ENCODE results near the gene SCIMP.
A peak's percentile ranks its signal among the peaks of the same experiment; 100 is the strongest.
"Not testable (repeated sequence)": the region's sequence is repeated elsewhere in the genome, so short reads cannot be mapped to it uniquely, and the experiment has no call there.

SCIMP gene

GRCh38 chr17:5237541-5238016 is 2.9 kb upstream of the SCIMP start:
- peak; percentile 94 for DNase-seq

DNA sequence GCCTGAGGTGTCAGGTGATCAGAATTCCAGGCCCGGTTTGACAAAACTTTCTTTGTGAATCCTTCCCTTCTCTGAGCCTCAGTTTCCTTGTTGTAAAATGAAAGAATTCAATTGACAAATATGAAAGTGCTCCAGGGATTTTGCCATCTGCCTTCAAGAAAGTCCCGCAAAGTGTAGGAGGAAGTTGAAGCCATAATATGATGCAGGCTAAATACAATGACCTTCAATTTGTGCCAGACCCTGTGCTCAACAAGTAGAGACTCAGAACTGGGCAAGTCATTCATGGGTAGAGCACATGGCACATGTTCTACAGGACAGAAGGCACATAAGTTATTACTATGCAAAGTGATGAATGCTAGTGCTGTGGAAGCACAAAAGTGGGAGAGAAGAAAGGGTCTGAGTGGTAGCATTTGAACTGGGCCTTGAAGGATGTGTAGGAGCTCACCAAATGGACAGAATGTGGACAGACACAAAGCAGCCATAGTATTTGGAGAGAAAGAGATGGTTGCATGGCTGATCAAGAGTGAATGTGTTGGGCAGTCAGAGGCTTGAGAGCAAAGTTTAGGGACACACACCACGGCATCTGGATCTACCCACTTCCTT is 2.4 kb upstream of the SCIMP start:
- no peak for DNase-seq

DNA sequence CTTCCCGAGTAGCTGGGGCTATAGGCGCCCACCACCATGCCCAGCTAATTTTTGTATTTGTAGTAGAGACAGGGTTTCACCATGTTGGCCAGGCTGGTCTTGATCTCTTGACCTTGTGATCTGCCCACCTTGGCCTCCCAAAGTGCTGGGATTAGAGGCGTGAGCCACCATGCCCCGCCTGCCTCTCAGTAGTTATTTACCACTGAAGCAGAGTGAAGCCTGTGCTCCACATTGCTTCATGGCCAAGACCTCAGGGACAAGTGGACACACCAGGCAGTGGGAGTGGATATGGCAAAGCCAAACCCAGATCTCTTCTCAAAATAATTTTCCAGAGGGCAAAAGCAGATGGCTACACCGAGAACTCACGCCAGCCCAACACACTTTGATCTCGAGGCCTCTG is 1.2 kb downstream of the SCIMP start:
- not testable (repeated sequence) for DNase-seq

GRCh38 chr17:5226940-5227878 is 7.5 kb downstream of the SCIMP start:
- DNase-seq: no peak

GRCh38 chr17:5225668-5226457 is 8.8 kb downstream of the SCIMP start:
- DNase-seq: no peak

DNA sequence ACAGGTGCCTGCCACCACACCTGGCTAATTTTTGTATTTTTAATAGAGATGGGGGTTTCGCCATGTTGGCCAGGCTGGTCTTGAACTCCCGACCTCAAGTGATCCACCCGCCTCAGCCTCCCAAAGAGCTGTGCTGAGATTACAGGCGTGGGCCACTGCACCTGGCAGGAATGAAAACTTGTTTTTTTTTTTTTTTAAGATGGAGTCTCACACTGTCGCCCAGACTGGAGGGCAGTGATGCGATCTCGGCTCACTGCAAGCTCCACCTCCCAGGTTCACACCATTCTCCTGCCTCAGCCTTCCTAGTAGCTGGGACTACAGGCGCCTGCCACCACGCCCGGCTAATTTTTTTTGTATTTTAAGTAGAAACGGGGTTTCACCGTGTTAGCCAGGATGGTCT is 12.7 kb downstream of the SCIMP start:
- not testable (repeated sequence) for DNase-seq

GRCh38 chr17:5220074-5220473 is 14.6 kb downstream of the SCIMP start:
- DNase-seq: no peak

DNA sequence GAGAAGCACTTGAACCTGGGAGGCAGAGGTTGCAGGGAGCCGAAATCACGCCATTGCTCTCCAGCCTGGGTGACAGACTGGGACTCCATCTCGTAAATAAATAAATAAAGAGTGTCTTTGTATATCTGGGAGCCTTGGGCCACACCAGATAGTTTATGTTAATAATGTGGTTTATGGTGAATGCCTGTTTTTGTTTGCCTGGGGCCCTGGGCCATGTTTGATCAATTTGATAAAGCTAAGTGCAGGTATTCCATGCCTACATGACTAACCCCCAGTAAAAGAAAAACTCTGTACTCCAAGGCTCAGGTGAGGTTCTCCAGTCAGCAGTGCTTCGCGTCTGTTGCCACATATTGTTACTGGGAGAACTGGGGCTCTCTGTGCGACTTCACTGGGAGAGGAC is 15.1 kb downstream of the SCIMP start:
- peak; percentile 93 for DNase-seq

GRCh38 chr17:5217562-5217961 is 17.1 kb downstream of the SCIMP start:
- DNase-seq: not testable (repeated sequence)

GRCh38 chr17:5211458-5211857 is 23.2 kb downstream of the SCIMP start:
- no peak for DNase-seq

DNA sequence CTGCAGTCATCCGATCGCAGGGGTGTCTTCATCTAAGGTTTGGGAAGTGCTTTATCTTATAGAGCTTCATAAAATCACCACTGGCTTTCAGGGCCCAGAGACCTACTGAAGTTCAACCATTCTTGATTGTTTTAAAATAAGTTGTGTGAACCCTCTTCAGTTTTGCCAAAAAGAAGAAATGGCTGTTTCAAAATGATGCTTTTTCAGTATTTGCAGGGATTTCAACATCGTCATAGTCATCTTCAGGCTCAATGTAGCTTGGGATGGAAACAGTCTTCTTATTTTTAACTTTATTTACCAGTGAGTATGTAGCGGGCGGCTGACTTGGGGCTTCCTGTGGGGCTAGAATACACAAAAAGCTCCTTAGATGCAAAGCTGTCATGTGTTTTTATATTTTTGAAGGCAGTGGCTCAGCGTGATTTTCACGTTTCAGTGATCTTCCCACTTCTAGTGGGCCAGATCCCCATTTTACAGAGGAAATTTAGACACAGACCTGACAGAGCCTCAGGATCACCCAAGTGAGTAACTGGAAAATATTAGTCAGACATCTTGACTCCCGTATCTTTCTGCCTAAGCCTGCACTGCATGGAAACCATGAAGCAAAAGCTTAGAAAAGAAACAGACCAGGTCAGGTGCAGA is 23.9 kb downstream of the SCIMP start:
- no peak for DNase-seq

GRCh38 chr17:5210091-5210490 is 24.6 kb downstream of the SCIMP start:
- DNase-seq: no peak

GRCh38 chr17:5209396-5209795 is 25.3 kb downstream of the SCIMP start:
- no peak for DNase-seq

DNA sequence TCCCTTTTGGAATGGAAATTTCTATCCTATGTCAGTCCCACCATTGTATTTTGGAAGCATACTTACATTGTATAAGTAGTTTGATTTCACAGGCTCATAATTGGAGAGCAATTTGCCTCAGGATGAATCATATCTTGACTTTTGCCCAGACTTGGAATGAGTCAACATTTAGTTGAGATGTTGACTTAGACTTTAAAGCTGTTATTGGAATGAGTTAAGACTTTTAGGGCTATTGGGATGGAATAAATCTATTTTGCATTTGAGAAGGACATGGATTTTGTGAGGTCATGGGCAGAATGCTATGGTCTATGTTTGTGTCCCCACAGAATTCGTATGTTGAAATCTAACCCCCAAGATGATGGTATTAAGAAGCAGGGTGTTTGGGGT is 30.8 kb downstream of the SCIMP start:
- no peak for DNase-seq

DNA sequence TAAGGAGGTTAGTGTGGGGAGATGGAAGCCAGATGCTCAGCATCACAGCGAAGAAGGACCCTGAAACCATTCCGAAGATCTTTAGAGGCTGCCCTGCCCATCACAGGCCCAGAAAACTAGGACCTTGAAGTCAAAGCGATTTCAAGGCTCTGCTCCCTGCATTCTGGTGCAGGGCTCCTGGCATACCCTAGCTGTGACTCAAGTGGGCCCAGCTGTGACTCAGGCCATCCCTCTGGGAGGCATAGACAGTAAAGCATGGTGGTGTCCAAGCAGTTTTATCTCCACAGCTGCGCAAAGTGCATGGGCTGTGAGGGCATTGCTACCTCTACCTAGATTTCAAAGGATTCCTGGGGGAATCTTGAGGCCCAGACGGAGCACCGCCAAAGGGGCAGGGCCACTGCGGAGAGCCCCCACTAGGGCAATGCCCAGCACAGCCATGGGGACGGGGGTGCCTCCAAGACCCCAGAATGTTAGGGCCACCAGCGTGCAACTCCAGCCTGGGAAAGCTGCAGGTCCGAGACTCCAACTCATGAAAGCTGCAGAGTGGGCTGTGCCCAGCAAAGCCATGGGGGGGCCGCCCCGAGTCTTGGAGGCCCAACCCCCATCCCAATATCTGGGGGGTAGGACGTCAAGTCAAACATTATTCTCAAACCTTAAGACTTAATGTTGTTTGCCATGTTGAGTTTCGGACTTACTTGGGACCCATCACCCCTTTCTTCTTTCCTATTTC is 31.3 kb downstream of the SCIMP start:
- peak; percentile 68 for DNase-seq

DNA sequence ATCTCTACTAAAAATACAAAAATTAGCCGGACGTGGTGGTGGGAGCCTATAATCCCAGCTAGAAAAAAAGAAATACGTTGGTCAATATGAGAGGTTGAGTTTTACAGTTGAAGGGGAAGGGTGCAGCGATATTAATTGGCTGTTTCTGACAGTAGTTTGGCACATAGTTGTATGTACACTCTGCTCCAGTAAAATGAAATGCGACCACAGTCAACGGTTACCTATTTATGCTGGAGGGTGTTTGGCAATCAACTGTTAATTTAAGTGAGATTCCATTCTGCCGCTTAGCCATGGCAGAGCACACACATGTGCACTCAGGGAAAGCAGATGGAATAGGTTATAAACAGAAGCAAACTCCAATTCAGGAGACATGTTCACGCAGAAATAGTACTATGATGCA is 33.6 kb downstream of the SCIMP start:
- no peak for DNase-seq

DNA sequence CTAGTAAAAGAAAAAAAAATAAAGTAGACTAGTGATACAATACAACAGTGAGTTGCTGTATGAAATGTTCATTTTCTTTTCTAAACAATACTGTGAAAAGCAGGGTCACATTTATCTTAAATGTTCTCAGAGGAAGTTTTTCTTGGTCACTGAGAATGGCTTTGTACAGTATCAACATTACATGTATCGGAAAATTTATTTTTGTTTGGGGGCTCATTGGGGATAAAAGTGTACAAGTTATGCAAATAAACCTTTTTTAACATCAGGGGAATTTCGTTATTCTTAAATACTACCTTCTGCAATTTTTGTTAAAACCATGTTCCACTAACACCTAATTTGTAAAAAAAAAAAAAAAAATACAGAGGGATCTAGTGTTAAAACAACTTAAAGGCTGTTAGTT is 34.3 kb downstream of the SCIMP start:
- no peak for DNase-seq

GRCh38 chr17:5198472-5198871 is 36.2 kb downstream of the SCIMP start:
- DNase-seq: no peak

GRCh38 chr17:5194346-5194745 is 40.3 kb downstream of the SCIMP start:
- no peak for DNase-seq

DNA sequence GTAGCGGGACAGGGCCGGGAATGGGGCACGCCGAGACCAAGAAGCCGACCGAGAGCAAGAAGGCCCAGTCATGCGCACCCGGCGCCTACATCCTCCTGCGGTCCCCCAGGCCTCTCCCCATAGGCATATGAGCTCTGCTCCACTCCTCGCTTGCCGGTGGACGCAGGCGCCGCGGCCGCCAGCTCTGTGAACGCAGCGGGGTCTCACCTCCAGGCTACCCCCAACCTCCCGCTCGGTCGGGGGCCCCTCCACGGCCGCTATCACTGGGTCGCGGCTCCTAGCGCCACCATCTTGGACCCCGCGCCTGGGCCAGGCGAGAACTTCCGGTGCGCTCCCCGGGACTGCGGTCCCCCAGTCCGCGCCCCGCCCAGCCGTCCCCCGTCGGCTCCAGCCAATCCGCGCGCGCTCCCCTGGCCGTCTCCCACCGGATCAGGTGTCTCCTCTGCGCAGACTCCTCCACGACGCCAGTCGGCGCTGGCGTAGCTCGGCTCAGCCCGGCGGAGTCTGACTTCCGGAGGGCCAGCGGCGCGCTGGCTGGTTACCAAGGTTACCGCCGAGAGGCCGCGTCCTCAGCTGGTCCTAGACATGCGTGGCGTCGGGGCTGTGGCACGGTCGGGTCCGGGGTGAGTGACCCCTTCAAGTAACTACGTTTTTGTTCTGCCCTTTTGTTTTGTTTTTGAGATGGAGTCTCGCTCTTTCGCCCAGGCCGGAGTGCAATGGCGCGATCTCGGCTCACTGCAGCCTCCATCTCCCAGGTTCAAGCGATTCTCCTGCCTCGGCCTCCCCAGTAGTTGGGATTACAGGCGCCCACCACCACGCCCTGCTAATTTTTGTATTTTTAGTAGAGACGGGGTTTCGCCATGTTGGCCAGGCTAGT is 42.9 kb downstream of the SCIMP start, which contains the start of gene ZNF594:
ZNF594 (minus strand) TSS at position 328 of the 877 bp plus-strand sequence. CDS start 7,612 bp downstream, outside the sequence.
- DNase-seq: peak; percentile 99

DNA sequence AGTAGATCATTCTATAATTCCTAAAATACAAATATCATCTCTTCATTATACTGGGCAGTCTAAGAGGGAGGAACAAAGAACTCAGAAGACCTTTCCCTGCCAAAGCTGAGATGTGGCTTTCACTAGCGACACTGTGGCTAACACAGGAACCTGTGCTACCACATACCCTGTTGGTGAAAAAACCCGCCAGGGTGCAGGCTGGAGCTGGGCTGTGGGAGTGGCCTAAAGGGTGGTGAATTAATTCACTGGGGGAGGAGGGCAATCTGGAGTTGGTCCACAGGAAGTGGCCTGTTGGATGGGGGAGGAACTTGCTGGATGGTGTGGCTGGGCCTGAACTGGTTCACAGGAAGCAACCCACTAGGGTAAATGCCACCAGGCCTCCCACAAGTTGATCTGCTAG is 50.4 kb downstream of the SCIMP start:
- DNase-seq: no peak

All from islet precursor cell (in vitro differentiated cells).